ENCODE results near the gene KCNC1.

The KCNC1 gene

DNA sequence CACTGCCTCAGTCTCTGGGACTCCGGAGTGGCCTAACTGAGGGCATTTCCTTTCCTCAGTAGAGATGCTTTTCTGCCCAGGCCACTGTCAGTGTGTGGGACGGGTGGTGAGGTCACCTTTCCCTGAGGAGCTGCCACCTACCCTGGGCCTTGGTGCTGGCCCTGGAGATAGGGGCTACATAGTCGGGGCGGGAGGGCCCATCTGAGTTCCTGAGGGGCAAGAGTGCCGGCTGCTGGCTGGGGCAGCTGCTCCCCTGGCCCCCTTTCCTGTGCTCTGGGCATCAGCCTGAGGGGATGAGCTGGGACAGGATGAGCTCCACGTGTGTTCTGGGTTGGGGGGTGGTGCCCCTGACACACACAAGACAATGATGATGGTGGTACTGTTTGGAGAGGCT lies 5.4 kb downstream of the KCNC1 start:
- H3K27ac ChIP-seq, result no peak overlapping the region
- H3K9me3 ChIP-seq (ENCODE audit: low read depth, low read length), result no peaks in the 10 kb centered on the region
- no peaks in the 10 kb centered on the region for H3K36me3 ChIP-seq (ENCODE audit: insufficient read depth, low read length)
- H3K9ac ChIP-seq (ENCODE audit: insufficient read length), result no peak overlapping the region
- DNase-seq (ENCODE audit: low read depth, low spot score), result no peak
- TF ChIP-seq FOXP2 (optimal IDR thresholded peaks at IDR 0.05; ENCODE audit: control extremely low read depth, extremely low read length, insufficient read depth) (no peak), EZH2 (IDR thresholded peaks at IDR 0.05) (no peak), POLR2AphosphoS5 (IDR thresholded peaks at IDR 0.05; ENCODE audit: borderline replicate concordance, low read depth, low read length) (no peak)
- H3K4me3 ChIP-seq, result no peak overlapping the region

DNA sequence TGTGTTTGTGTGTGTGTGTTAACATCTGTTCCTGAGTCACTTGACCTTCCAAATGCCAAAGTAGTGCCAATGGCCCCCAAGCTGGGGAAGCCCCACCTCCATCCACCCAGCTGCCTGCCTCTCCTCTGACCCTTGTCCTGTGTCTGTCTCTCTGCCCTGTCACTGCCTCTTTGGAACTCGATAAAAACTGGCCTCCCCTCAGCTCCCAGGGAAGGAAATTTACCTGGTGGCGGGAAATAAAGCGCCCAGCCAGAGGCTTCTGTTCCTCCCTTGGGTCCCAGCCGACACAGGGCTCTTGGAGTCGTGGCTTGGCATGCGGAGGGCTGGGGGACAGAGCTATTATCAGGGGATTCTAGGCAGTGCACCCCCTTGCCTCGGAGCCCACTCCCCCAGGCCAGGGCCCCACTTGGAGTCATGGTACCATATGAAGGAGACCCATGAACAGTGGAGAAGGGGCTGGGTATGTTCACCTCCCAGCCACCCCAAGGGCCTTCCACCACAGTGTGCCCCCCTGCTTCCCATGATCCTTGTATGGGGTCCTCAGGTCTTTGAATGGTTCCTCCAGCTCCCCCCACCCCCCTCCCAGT lies 6.2 kb downstream of the KCNC1 start:
- no peaks in the 10 kb centered on the region for H3K9me3 ChIP-seq (ENCODE audit: low read depth, low read length)

DNA sequence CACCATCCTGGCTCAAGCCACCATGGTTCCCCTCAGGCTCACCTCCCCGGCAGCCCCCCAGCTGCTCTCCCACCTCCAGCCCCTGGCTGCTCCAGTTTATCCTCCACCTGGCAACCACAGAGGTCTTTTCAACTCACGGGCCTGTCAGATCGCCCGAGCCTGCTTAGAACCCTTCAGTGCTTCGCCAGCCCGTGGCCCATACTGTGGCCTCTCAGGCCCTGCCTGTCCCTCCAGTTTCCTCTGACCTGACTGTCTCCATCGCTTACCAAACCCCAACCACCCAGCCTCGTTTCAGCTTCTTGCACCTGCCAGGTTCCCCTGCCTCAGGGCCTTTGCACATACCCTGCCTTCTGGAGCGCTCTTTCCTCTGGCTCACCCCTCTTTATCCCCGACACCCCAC lies 6.9 kb downstream of the KCNC1 start:
- H3K9me3 ChIP-seq (ENCODE audit: low read depth, low read length), result no peaks in the 10 kb centered on the region
- no peaks in the 10 kb centered on the region for H3K36me3 ChIP-seq (ENCODE audit: insufficient read depth, low read length)
- H3K27ac ChIP-seq, result no peak overlapping the region
- TF ChIP-seq EZH2 (IDR thresholded peaks at IDR 0.05), result no peak
- no peak for TF ChIP-seq FOXP2 (optimal IDR thresholded peaks at IDR 0.05; ENCODE audit: control extremely low read depth, extremely low read length, insufficient read depth)
- TF ChIP-seq POLR2AphosphoS5 (IDR thresholded peaks at IDR 0.05; ENCODE audit: borderline replicate concordance, low read depth, low read length), result no peak
- H3K4me3 ChIP-seq, result no peak overlapping the region
- DNase-seq (ENCODE audit: low read depth, low spot score), result no peak
- no peak overlapping the region for H3K9ac ChIP-seq (ENCODE audit: insufficient read length)

More for the DNA sequence above, 6.2 kb downstream of the KCNC1 start:
- no peak overlapping the region for H3K4me3 ChIP-seq
- no peak for DNase-seq (ENCODE audit: low read depth, low spot score)
- H3K9ac ChIP-seq (ENCODE audit: insufficient read length), result no peak overlapping the region
- no peak for TF ChIP-seq POLR2AphosphoS5 (IDR thresholded peaks at IDR 0.05; ENCODE audit: borderline replicate concordance, low read depth, low read length)
- no peak overlapping the region for H3K27ac ChIP-seq
- no peaks in the 10 kb centered on the region for H3K36me3 ChIP-seq (ENCODE audit: insufficient read depth, low read length)

DNA sequence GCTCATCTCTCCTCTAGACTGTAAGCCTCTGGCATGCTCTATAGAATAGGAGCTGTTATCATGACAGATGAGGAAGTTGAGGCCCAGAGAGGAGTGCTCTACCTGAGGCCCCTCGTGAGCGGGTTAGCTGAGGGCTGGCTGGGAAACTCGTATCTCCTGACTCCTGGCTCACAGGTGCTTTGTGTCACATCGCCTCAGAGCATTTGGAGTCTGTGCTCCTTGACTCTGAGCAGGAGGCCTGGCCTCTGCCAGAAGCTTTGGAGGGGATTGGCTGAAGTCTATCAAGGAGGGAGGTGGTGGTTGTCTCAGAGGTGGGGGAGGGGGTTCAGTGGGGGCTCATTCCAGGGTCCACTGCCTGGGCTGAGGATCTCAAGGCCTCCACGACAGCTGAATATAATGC lies 7.4 kb downstream of the KCNC1 start:
- no peaks in the 10 kb centered on the region for H3K36me3 ChIP-seq (ENCODE audit: insufficient read depth, low read length)
- no peak overlapping the region for H3K9ac ChIP-seq (ENCODE audit: insufficient read length)
- H3K9me3 ChIP-seq (ENCODE audit: low read depth, low read length), result no peaks in the 10 kb centered on the region
- DNase-seq (ENCODE audit: low read depth, low spot score), result no peak
- H3K4me3 ChIP-seq, result no peak overlapping the region
- TF ChIP-seq FOXP2 (optimal IDR thresholded peaks at IDR 0.05; ENCODE audit: control extremely low read depth, extremely low read length, insufficient read depth), result no peak
- TF ChIP-seq POLR2AphosphoS5 (IDR thresholded peaks at IDR 0.05; ENCODE audit: borderline replicate concordance, low read depth, low read length), result no peak
- no peak for TF ChIP-seq EZH2 (IDR thresholded peaks at IDR 0.05)
- no peak overlapping the region for H3K27ac ChIP-seq

DNA sequence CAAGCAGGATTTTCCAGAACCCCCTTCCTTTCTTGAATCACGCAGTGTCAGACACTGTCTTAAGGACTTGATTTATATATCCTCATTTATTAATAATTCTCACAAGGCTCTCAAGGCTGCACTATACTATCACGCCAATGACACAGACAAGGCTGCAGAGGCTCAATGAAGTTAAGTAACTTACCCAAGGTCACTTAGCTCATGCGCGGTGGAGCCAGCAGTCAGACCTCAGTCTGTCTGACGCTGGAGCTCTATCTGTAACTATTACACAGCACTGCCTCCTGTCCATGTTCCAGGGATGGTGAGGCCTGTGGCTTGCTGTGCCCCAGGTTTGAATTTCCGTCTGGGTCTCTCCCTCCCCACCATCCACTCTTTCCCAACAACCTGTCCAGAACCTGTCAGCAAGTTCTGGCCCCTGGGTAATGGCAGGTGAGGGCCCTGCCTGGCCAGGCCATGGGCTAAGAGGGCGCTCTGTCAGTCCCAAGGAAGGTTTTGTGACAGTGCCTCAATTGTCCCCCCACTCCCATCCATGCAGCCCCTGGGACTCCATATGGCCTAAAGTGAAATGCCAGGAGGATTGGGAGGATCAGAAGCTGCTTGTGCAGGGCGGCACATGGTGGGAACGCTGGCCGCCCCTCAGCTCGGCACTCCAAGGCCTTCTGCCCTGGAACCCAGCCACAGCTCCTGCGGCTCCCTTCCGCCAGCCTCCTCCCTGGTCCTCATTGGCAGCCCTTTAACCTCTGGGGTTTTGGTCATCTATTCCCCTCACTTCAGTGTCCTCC lies 8.6 kb downstream of the KCNC1 start:
- TF ChIP-seq EZH2 (IDR thresholded peaks at IDR 0.05), result no peak
- no peak for TF ChIP-seq POLR2AphosphoS5 (IDR thresholded peaks at IDR 0.05; ENCODE audit: borderline replicate concordance, low read depth, low read length)
- TF ChIP-seq FOXP2 (optimal IDR thresholded peaks at IDR 0.05; ENCODE audit: control extremely low read depth, extremely low read length, insufficient read depth), result no peak
- H3K9me3 ChIP-seq (ENCODE audit: low read depth, low read length), result no peaks in the 10 kb centered on the region

DNA sequence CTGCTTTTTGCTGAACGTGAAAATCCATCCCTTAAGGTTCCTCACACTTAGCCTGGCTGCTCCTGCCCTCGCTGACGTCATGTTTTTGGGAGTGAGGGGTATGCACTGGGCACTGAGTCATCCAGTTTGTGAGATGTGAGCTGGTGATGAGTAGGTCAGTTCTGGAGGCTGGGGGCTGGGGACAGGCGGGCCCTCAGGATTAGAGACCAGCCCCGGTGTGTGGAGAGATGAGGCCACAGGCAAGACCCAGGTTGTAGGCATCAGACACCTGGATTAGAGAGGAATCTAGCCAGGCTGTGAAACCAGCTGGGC lies 9.2 kb downstream of the KCNC1 start:
- no peak for DNase-seq (ENCODE audit: low read depth, low spot score)
- TF ChIP-seq FOXP2 (optimal IDR thresholded peaks at IDR 0.05; ENCODE audit: control extremely low read depth, extremely low read length, insufficient read depth) (no peak), POLR2AphosphoS5 (IDR thresholded peaks at IDR 0.05; ENCODE audit: borderline replicate concordance, low read depth, low read length) (no peak), EZH2 (IDR thresholded peaks at IDR 0.05) (no peak)
- Histone ChIP-seq H3K9ac (ENCODE audit: insufficient read length) (no peak overlapping the region), H3K4me3 (no peak overlapping the region), H3K36me3 (ENCODE audit: insufficient read depth, low read length) (no peaks in the 10 kb centered on the region), H3K9me3 (ENCODE audit: low read depth, low read length) (no peaks in the 10 kb centered on the region), H3K27ac (no peak overlapping the region)

More for the DNA sequence above, 8.6 kb downstream of the KCNC1 start:
- Histone ChIP-seq H3K4me3 (no peak overlapping the region), H3K27ac (no peak overlapping the region), H3K36me3 (ENCODE audit: insufficient read depth, low read length) (no peaks in the 10 kb centered on the region), H3K9ac (ENCODE audit: insufficient read length) (no peak overlapping the region)
- no peak for DNase-seq (ENCODE audit: low read depth, low spot score)

DNA sequence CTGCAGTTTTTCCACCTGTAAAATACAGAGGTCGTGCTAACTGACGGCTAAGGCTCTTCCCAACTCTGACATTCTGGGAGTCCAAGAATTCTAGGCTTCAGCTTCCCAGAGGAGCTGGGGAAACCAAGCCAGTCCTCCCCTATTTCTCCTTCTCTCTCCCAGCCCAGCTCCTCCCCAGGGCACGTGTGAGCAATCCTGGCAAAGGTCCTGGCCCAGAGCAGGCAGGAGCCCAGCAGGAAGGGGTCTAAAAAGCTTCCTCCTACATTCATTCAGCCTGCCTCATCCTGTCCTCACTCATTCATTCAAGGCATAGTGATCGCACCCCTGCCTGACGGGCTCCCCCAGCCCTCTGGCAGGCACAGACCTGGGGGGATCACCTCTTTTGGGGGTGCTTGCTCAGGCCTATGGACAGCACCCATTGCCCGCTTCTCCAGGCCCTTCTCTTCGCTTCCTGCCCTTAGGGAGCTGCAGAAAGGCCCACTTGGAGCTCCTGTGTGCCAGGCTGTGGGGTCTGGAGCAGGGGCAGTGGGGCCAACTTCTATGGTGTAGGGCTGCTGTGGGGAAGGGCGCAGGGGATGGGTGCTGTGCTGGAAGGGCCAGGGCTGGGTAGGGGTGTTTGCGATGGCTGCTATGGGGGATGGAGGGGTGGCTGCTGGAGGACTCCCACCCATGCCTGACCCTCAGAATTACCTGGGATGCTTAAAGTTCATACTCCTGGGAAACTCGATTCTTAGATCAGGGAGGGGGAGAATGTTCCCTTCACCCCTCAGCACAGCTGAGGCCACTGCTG lies 9.8 kb downstream of the KCNC1 start:
- no peak overlapping the region for H3K4me3 ChIP-seq
- no peak overlapping the region for H3K9ac ChIP-seq (ENCODE audit: insufficient read length)
- DNase-seq (ENCODE audit: low read depth, low spot score), result no peak
- no peaks in the 10 kb centered on the region for H3K36me3 ChIP-seq (ENCODE audit: insufficient read depth, low read length)
- no peaks in the 10 kb centered on the region for H3K9me3 ChIP-seq (ENCODE audit: low read depth, low read length)
- H3K27ac ChIP-seq, result no peak overlapping the region
- TF ChIP-seq POLR2AphosphoS5 (IDR thresholded peaks at IDR 0.05; ENCODE audit: borderline replicate concordance, low read depth, low read length) (no peak), FOXP2 (optimal IDR thresholded peaks at IDR 0.05; ENCODE audit: control extremely low read depth, extremely low read length, insufficient read depth) (no peak), EZH2 (IDR thresholded peaks at IDR 0.05) (no peak)

DNA sequence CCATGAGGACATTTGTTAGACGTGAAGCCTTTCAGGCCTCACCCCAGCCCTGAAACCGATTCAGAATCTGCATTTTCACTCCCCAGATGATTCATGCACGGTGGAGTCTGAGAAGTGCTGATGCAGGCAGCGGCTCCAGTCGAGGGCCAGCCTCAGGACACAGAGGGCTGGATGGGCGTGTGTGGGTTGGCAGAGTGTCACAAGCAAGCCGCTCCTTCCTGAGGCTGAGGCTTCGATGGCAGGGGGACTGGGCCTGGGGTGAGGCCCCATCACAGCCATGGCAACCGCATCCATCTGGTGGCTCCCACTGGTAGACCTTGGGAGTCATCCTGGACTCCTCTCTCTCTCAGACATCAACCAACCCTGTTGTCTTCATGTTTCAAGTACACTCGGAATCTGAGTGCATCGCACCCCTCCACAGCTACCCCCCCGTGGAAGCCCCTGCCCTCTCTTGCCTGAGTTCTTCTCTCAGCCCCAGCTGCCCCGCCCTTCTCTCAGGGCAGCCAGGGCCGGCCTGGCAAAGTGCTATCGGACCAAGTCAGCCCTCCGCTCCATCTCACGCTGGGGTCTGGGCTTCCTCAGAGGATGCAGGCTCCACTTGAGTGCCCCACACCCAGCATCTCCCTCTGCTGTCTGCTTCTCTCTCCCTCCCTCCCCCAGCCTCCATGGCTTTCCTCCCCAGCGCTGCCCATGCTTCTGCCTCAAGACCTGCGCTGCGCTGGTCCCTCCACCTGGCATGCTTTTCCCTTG lies 10.6 kb downstream of the KCNC1 start:
- Histone ChIP-seq H3K27ac (no peak overlapping the region), H3K4me3 (no peak overlapping the region), H3K9me3 (ENCODE audit: low read depth, low read length) (no peaks in the 10 kb centered on the region), H3K36me3 (ENCODE audit: insufficient read depth, low read length) (no peaks in the 10 kb centered on the region), H3K9ac (ENCODE audit: insufficient read length) (no peak overlapping the region)
- no peak for TF ChIP-seq POLR2AphosphoS5 (IDR thresholded peaks at IDR 0.05; ENCODE audit: borderline replicate concordance, low read depth, low read length)
- TF ChIP-seq FOXP2 (optimal IDR thresholded peaks at IDR 0.05; ENCODE audit: control extremely low read depth, extremely low read length, insufficient read depth), result no peak
- no peak for TF ChIP-seq EZH2 (IDR thresholded peaks at IDR 0.05)
- no peak for DNase-seq (ENCODE audit: low read depth, low spot score)

Data from SK-N-MC (cell line).